Activated CD4-positive, alpha-beta T cell treated with anti-CD3 and anti-CD28 coated beads, Interleukin-2, Interleukin-6, amounts not matched to agents 100 ng/mL and 50 ng/mL, durations not matched to agents 16 hours and 8 hours (primary cell): Measurements from ENCODE around the gene MAPT.
"Not testable (repeated sequence)": the region's sequence is repeated elsewhere in the genome, so short reads cannot be mapped to it uniquely, and the experiment has no call there.

Experiments used
- DNase-seq: peaks from one replicate; pipeline ENCODE4 v3.0.0-alpha.2; 2020

MAPT gene

DNA sequence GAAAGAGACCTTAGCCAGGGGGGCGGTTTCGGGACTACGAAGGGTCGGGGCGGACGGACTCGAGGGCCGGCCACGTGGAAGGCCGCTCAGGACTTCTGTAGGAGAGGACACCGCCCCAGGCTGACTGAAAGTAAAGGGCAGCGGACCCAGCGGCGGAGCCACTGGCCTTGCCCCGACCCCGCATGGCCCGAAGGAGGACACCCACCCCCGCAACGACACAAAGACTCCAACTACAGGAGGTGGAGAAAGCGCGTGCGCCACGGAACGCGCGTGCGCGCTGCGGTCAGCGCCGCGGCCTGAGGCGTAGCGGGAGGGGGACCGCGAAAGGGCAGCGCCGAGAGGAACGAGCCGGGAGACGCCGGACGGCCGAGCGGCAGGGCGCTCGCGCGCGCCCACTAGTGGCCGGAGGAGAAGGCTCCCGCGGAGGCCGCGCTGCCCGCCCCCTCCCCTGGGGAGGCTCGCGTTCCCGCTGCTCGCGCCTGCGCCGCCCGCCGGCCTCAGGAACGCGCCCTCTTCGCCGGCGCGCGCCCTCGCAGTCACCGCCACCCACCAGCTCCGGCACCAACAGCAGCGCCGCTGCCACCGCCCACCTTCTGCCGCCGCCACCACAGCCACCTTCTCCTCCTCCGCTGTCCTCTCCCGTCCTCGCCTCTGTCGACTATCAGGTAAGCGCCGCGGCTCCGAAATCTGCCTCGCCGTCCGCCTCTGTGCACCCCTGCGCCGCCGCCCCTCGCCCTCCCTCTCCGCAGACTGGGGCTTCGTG is at the start of gene MAPT:
Gene MAPT, plus strand, starts transcription at position 533 of the 763 bp plus-strand sequence. CDS start 67,784 bp downstream, outside the sequence.
- DNase-seq, result peak; percentile 88

DNA sequence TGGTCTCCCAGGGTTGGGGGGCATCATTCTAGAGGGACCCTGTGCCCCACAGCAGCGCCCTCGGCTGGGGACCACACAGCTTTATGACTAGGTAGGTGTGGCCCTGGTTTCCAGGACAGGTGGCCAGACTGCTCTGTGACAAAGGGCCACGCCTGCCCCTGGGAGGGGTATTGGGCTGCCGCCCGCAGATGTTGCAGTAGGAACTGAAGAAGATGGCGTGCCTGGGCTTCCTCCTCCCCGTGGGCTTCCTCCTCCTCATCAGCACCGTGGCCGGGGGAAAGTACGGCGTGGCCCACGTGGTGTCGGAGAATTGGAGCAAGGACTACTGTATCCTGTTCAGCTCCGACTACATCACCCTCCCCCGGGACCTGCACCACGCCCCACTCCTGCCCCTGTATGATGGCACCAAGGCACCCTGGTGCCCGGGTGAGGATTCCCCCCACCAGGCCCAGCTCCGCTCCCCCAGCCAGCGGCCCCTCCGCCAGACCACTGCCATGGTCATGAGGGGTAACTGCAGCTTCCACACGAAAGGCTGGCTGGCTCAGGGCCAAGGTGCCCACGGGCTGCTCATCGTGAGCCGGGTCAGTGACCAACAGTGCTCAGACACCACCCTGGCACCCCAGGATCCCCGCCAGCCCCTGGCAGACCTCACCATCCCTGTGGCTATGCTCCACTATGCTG is 49.5 kb upstream of the MAPT start, which contains the start of gene SPPL2C:
Gene SPPL2C, plus strand, starts transcription at position 187 of the 681 bp plus-strand sequence. Its CDS starts 26 bp downstream, at position 213.
- no peak for DNase-seq

DNA sequence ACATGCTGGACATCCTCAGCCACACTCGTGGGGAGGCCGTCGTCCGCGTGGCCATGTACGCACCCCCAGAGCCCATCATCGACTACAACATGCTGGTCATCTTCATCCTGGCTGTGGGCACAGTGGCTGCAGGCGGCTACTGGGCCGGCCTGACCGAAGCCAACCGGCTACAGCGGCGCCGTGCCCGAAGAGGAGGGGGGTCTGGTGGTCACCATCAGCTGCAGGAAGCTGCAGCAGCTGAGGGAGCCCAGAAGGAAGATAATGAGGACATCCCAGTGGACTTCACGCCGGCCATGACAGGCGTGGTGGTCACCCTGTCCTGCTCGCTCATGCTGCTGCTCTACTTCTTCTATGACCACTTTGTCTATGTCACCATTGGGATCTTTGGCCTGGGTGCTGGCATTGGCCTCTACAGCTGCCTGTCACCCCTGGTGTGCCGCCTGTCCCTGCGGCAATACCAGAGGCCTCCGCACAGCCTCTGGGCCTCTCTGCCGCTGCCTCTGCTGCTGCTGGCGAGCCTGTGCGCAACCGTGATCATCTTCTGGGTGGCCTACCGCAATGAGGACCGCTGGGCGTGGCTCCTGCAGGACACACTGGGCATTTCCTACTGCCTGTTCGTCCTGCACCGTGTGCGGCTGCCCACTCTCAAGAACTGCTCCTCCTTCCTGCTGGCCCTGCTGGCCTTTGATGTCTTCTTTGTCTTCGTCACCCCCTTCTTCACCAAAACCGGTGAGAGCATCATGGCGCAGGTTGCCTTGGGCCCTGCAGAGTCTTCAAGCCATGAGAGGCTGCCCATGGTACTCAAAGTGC is 48.8 kb upstream of the MAPT start:
- DNase-seq, result no peak

DNA sequence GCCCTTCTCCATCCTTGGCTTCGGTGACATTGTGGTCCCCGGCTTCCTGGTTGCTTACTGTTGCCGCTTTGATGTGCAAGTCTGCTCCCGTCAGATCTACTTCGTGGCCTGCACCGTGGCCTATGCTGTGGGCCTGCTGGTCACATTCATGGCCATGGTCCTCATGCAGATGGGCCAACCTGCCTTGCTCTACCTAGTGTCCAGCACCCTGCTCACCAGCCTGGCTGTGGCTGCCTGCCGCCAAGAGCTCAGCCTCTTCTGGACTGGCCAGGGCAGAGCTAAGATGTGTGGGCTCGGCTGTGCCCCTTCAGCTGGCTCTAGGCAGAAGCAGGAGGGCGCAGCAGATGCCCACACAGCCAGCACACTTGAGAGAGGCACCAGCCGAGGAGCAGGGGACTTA is 48.1 kb upstream of the MAPT start:
- DNase-seq, result no peak

- no peak for DNase-seq
These were observed 47.7 kb upstream of the MAPT start for GRCh38 chr17:45846646-45847045.

DNA sequence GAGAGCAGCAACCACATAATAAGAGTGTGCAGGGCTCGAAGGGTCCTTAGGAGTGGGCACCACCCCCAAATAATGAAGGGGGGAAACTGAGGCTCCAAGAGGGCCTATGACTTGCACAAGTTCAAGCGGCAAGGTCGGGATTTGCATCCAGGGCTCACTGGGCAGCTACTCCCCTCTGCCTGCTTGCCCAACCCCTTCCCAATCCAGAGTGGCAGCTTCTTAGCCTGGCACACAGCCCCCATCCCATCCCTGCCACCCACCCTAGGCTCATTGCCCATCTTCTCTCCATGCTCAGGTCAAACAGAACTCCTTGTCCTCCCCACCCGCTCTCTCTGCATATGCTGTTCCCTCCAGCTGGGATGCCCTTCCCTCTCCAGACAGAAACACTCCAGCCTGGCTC is 47.3 kb upstream of the MAPT start:
- no peak for DNase-seq

- no peak for DNase-seq
These were observed 46.6 kb upstream of the MAPT start for GRCh38 chr17:45847747-45848146.

DNA sequence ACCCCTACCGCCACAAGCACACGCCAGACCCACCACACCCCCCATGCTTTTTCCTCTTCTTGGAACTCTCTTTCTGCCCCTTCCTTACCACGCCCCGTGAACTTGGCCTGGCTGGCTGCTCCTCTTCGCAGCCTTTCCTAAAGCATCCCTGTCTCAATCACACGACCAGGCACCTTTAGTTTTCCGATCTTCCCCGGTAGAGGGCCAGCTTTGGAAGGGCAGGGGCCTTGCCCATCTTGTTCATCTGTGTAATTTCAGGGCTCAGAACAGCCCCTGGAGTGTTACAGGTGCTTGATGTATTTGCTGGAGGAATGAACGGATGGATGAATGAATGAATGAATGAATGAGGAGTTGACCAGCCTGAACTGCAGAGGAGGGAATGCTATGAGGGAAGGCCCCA is 45.9 kb upstream of the MAPT start:
- DNase-seq, result no peak

DNA sequence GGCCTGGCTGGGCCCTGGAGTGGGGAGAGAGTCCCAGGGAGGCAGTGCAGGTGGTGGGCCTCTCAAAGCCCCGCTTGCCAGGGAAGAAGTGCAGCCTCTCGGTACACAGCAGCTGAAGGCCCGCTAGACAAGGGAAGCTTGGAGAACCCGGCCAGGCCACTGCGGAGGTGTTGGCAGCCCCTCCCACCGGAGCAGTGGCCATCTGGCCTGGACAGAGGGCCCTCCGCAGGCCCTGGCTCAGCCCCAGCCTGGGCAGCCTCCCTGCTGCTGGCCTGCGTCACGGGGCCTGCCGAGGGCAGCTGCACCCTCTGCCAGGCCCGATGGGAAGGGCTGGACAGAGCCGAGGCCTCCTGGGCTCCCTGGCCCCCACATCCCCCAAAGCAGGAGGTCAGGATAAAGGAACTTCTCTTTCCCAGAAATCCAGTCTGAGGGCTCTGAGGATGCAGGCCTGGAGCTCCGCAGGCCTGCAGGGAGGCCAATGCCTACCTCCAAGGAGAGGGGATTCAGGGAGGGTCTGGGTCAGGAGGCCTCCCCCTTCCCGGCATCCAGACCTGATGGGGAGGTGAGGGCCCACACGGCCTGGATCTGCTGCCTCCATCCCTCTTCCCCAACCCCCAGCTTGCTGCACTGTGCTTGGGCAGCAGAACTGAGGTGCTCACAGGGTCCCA is 45.4 kb upstream of the MAPT start:
- no peak for DNase-seq

GRCh38 chr17:45849536-45849990 is 44.8 kb upstream of the MAPT start:
- no peak for DNase-seq

GRCh38 chr17:45850011-45850410 is 44.3 kb upstream of the MAPT start:
- DNase-seq, result no peak

DNA sequence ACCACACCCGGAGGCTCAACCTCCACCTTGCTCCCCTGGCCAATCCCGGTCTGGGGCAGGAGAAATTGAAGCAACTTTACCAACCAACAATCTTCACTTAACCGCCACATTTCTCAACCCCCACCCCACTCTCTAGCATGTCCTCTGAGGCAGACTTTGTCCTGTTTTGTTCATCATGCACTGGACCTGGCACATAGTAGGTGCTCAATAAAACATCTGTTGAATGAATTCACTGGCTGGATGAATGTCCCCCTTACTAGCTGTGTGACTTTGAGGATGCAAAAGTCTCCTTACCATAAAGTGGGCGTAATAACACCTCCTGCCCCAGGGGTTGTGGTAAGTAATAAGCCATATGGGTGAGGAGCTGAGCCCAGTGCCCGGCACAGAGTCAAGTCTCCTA is 43.9 kb upstream of the MAPT start:
- no peak for DNase-seq

DNA sequence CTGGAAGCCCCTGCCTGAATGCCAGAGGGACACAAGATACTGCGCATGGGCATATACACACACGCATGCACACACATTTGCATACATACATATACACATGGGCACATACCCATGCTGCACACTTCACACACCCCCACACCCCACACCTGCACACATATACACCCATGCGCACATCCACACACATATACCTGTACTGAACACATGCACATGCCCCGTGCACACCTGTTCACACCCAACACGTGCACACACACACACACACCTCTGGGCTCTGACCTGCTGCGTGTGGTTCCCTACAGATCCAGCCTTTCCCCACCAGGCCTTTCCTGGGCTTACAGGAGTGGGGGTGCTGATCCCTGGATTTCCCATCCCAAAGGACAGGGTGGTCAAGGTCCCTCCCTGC is 43.3 kb upstream of the MAPT start:
- DNase-seq, result no peak

- DNase-seq, result no peak
These were observed 42.9 kb upstream of the MAPT start for GRCh38 chr17:45851464-45851863.

DNA sequence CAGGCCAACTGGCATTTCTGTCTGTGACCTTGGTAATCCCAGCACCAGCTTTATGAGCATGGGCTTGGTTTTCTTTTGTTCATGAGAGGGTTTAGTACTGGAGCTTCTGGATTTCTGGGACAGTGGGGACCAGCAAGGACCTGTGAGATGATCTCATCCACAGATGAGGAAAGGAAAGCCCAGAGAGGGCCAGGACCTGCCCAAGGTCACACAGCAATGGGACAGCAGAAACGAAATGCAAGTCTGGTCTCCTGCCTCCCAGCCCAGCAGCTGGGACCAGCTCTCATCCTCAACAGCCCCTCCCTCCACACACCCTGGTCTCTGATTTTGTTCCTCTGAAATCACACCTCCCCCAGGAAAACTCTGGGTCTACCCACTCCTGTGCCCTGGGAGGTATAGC is 42.5 kb upstream of the MAPT start:
- no peak for DNase-seq

GRCh38 chr17:45852535-45853297 is 41.6 kb upstream of the MAPT start:
- DNase-seq, result peak; percentile 70

DNA sequence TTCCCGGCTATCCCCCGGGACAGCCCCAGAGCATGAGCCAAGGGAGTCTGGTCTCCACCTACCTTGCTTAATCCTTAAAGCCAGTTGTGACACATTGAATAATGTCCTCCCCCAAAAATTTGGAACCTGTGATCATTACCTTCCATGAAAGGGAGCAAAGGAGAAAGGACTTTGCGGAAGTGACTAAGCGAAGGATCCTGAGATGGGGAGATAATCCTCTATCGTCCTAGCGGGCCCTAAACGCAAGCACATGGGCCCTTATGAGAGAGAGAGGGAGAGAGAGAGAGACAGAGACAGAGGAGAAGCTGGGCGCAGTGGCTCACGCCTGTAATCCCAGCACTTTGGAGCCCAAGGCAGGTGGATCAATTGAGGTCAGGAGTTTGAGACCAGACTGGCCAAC is 40.1 kb upstream of the MAPT start:
- DNase-seq, result no peak

DNA sequence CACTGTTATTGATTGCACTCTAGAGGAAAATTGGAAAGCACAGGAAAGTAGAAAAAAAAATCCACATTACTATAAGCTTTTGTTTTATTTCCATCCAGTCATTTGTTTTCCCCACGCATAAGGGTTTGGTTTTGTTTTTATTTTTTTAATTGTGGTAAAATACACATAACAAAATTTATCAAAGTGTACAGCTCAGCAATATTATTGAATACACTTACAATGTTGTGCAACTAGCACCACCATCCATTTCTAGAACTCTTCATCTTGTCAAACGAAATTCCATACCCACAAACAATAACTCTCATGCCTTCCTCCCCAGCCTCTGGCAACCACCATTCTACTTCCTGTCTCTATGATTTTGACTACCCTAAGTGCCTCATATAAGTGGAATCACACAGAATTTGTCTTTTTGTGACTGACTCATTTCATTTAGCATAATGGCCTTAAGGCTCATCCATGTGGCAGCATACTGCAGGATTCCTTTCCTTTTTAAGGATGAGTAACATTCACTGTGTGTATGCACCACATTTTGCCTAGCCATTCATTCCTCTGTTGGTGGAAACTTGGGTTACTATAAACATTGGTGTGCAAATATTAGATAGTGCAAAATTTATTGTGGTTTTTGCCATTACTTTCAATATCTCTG is 38.5 kb upstream of the MAPT start:
- DNase-seq, result no peak

- DNase-seq, result no peak
These were observed 36.2 kb upstream of the MAPT start for GRCh38 chr17:45857977-45858708.

GRCh38 chr17:45861165-45861564 is 33.2 kb upstream of the MAPT start:
- no peak for DNase-seq

DNA sequence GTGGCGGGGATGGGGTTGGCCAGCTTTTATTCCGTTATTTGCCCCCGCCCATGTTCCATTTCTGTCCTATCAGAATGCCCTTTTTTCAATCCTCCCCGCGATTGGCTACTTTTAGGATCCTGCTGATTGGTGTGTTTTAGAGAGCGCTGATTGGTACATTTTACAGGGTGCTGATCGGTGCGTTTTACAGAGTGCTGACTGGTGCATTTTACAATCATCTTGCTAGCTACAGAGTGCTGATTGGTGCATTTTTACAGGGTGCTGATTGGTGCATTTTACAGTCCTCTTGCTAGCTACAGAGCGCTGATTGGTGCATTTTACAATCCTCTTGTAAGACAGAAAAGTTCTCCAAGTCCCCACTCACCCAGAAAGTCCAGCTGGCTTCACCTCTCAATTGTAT is 32.2 kb upstream of the MAPT start:
- not testable (repeated sequence) for DNase-seq
